GM21528 (cell line): ENCODE measurements around the gene BLTP1.

Source experiments
- ATAC-seq: cut with Tn5 transposase; IDR thresholded peaks from one replicate; pipeline ENCODE4 v1.9.1; 2021; ENCODE audit warnings: mild to moderate bottlenecking, moderate library complexity; ENCODE audit not compliant: unreplicated experiment, low FRiP score

The BLTP1 gene

DNA sequence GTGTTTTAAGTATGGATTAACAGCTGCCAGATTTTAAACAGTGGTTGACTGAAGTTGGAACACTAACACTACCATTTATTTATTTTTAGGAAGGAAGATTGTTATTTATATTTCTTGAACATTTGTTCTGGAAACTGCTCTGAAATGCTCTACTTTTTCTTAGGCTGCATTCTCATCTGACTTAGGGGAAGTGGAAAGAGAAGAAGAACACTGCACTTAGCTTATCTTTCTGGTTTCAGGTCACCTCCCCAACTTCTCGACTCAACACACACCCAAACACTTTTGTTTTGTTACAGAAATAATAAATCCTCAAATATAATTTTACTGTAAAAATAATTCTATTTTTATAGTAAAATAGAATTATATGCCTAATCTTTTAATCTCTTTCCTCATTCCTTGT, 18.6 kb downstream of the BLTP1 start:
- no peak for ATAC-seq

DNA sequence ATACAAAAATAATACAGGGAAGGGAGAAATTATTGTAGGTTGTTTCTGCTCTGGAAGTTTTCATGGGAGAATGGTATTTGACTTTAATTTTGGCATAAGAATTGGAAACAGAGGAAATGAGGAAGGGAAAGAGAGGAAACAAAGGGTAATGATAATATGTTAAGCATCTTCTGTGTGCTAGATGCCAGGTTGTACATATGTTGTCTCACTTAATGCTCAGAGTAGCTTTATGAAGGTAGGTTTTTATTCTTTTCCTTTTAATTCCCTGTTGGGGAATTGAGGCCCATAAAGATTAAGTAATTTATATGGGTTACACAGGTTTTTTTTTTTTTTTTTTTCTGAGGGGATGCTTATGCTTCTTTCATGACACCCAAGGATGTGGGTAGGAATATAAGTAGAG, 19.2 kb downstream of the BLTP1 start:
- no peak for ATAC-seq

DNA sequence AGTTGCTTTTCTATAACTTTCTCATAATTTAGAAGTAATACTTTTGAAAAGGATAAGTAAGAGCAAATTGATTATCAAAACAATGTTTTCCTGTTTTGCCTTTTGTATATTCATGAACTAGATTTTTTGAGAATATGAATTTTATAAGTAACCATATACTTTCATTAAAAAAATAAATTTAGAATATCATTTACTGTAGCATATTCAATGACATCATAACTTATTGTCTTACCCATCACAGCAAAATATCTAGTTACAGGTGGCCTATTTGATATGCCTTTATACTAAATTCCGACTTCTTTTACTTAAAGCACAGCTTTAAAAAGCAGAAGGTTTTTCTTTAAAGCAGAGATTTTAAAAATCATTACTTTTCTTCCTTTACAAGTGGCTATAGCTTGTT, 20.1 kb downstream of the BLTP1 start:
- no peak for ATAC-seq

DNA sequence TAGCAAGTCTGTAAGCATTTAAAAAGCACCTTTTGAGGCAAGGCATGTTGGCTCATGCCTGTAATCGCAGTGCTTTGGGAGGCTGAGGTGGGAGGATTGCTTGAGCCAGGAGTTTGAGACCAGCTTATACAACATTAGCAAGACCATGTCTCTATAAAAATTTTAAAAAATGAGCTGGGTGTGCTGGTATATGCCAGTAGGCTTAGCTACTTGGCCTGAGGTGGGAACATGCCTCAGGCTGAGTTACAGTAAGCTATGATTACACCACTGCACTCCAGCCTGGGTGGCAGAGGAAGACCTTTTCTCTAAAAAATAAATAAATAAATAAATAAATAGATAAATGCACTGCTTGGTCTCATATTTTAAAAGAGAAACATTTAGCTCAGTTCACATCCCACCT, 26.8 kb downstream of the BLTP1 start:
- no peak for ATAC-seq

- no peak for ATAC-seq
These were observed 43.6 kb downstream of the BLTP1 start for GRCh38 chr4:122195718-122196117.
